ENCODE results near the gene EGR1. TPM values are rescaled to one million over a fixed set of nuclear protein-coding genes. Genes with fewer than 3 reads are reported as not detected.
A peak's percentile ranks its signal among the peaks of the same experiment; 100 is the strongest.

EGR1 gene
- polyA plus RNA-seq, 1 of the 3 experiments (the other 2 are of a cell fraction), result 48.0 TPM

GRCh38 chr5:138463419-138464007, 1.8 kb upstream of the EGR1 start:
- H2AFZ ChIP-seq (ENCODE audit: low read depth), result peak overlapping the region; percentile 89; the same call in 1 of the 2 replicates
- H3F3A ChIP-seq (replicated peaks; ENCODE audit: insufficient read depth), result peaks cover 16% of the 10 kb centered on the region
- H3K4me2 ChIP-seq, result peak overlapping the region; percentile 98
- H3K4me1 ChIP-seq (ENCODE audit: control insufficient read depth in 1 of 2, insufficient read depth in 2 of 2, low read depth in 1 of 2, low read length in 1 of 2), result peaks cover 9 to 19% of the 10 kb centered on the region in 2 experiments; a peak in 1 of 4 replicates
- POLR2A ChIA-PET, result interaction anchor here (1.8 to 3.2 kb wide), 4 partner anchors 14 to 80 kb away, joined by 12 to 22 read pairs (median 19); partner anchors contain the start of gene ETF1
- H4K20me1 ChIP-seq (ENCODE audit: insufficient read depth), result peaks cover 30% of the 10 kb centered on the region
- H3K9me3 ChIP-seq, result no peaks in the 10 kb centered on the region
- peaks cover 12% of the 10 kb centered on the region; the same call in 1 of the 2 replicates for H3K79me2 ChIP-seq (ENCODE audit: insufficient read depth)
- peak overlapping the region; percentile 96 to 99 for H3K27ac ChIP-seq (ENCODE audit: low read depth in 2 of 2, low read length in 1 of 2)
- peaks cover 0 to 13% of the 10 kb centered on the region in 2 experiments for H3K36me3 ChIP-seq (replicated peaks in 1 of 2; ENCODE audit: control insufficient read depth in 1 of 2, insufficient read depth in 2 of 2, low read length in 1 of 2)
- H3K9me2 ChIP-seq, result no peaks in the 10 kb centered on the region
- peak overlapping the region; percentile 97 for H3K9ac ChIP-seq
- TF ChIP-seq RXRA (IDR thresholded peaks at IDR 0.05; ENCODE audit: borderline replicate concordance, low read depth) (no peak), ELF1 (IDR thresholded peaks at IDR 0.05) (no peak), CHD2 (IDR thresholded peaks at IDR 0.05; ENCODE audit: low read length, partially characterized antibody) (peak; percentile 68), NFIC (IDR thresholded peaks at IDR 0.05; ENCODE audit: borderline replicate concordance) (no peak), EP300 (IDR thresholded peaks at IDR 0.05; ENCODE audit: borderline replicate concordance in 1 of 2, low read depth in 1 of 2, low read length in 1 of 2) (no peak), ZBTB33 (IDR thresholded peaks at IDR 0.05; ENCODE audit: borderline replicate concordance, low read depth) (no peak), USF1 (IDR thresholded peaks at IDR 0.05; ENCODE audit: borderline replicate concordance, low read depth) (no peak), EZH2phosphoT487 (IDR thresholded peaks at IDR 0.05; ENCODE audit: borderline replicate concordance, low read depth) (no peak)
- no peaks in the 10 kb centered on the region for H3K27me3 ChIP-seq (ENCODE audit: insufficient read depth)
- 40% methylated on average over 17 of the region's 21 CpGs for WGBS (ENCODE audit: low lambda C conversion rate)
- H3K4me3 ChIP-seq (ENCODE audit: low read depth in 2 of 2, low read length in 1 of 2), result peak overlapping the region; percentile 81 to 83
- peak; percentile 56 for DNase-seq
- CTCF ChIA-PET, result interaction anchor here (0.6 to 11.7 kb wide), 14 partner anchors 8 to 442 kb away, joined by 3 to 196 read pairs (median 6); partner anchors contain the start of gene KDM3B

- Histone ChIP-seq H3K79me2 (ENCODE audit: insufficient read depth) (peaks cover 12% of the 10 kb centered on the region; the same call in 1 of the 2 replicates), H2AFZ (ENCODE audit: low read depth) (peak overlapping the region; percentile 89; the same call in 1 of the 2 replicates), H3F3A (replicated peaks; ENCODE audit: insufficient read depth) (peaks cover 21% of the 10 kb centered on the region), H3K4me2 (peak overlapping the region; percentile 98), H4K20me1 (ENCODE audit: insufficient read depth) (peaks cover 34% of the 10 kb centered on the region), H3K27me3 (ENCODE audit: insufficient read depth) (no peaks in the 10 kb centered on the region), H3K36me3 (replicated peaks in 1 of 2; ENCODE audit: control insufficient read depth in 1 of 2, insufficient read depth in 2 of 2, low read length in 1 of 2) (peaks cover 0 to 13% of the 10 kb centered on the region in 2 experiments), H3K4me1 (ENCODE audit: control insufficient read depth in 1 of 2, insufficient read depth in 2 of 2, low read depth in 1 of 2, low read length in 1 of 2) (peaks cover 9 to 19% of the 10 kb centered on the region in 2 experiments; a peak in 1 of 4 replicates), H3K9me2 (no peaks in the 10 kb centered on the region), H3K27ac (ENCODE audit: low read depth in 2 of 2, low read length in 1 of 2) (peak overlapping the region; percentile 96 to 99), H3K9me3 (no peaks in the 10 kb centered on the region), H3K9ac (peak overlapping the region; percentile 97), H3K4me3 (ENCODE audit: low read depth in 2 of 2, low read length in 1 of 2) (peak overlapping the region; percentile 81 to 83)
- WGBS (ENCODE audit: low lambda C conversion rate), result no CpG with 5 or more reads among the region's 34 CpGs
- DNase-seq, result peak; percentile 95
- ChIA-PET CTCF (interaction anchor here (0.6 to 11.7 kb wide), 25 partner anchors 9 to 939 kb away, joined by 3 to 196 read pairs (median 5); partner anchors contain the start of genes ETF1, KDM3B and SPATA24), POLR2A (interaction anchor here (1.5 to 3.2 kb wide), 5 partner anchors 14 to 79 kb away, joined by 4 to 22 read pairs (median 16); partner anchors contain the start of gene ETF1)
- TF ChIP-seq RAD21 (IDR thresholded peaks at IDR 0.05; ENCODE audit: low read length), result peak; percentile 64
- peak; percentile 55 for TF ChIP-seq SMC3 (IDR thresholded peaks at IDR 0.05; ENCODE audit: low read depth, low read length)
- no peak for TF ChIP-seq ZBTB33 (IDR thresholded peaks at IDR 0.05; ENCODE audit: borderline replicate concordance, low read depth)
- peak; percentile 89 for TF ChIP-seq NFIC (IDR thresholded peaks at IDR 0.05; ENCODE audit: borderline replicate concordance)
- peak; percentile 79; the same call in 1 of the 2 replicates for TF ChIP-seq SIN3A (IDR thresholded peaks at IDR 0.05; ENCODE audit: borderline replicate concordance, low read depth, low read length)
- no peak; the same call in 1 of the 2 replicates for TF ChIP-seq ELF1 (IDR thresholded peaks at IDR 0.05)
- TF ChIP-seq USF2 (IDR thresholded peaks at IDR 0.05; ENCODE audit: borderline replicate concordance, low read depth, low read length), result no peak
- peak; percentile 60; the same call in 1 of the 2 replicates for TF ChIP-seq TAF1 (IDR thresholded peaks at IDR 0.05; ENCODE audit: borderline replicate concordance, low read depth, low read length)
- no peak for TF ChIP-seq FOXJ3 (CRISPR knock-in tag; IDR thresholded peaks at IDR 0.05)
- TF ChIP-seq TCF12 (IDR thresholded peaks at IDR 0.05), result no peak; the same call in 1 of the 2 replicates
- TF ChIP-seq NRF1 (IDR thresholded peaks at IDR 0.05; ENCODE audit: low read depth, low read length), result peak; percentile 60
- TF ChIP-seq GABPA (IDR thresholded peaks at IDR 0.05; ENCODE audit: low read depth), result peak; percentile 32; the same call in 1 of the 2 replicates
- no peak for TF ChIP-seq EZH2phosphoT487 (IDR thresholded peaks at IDR 0.05; ENCODE audit: borderline replicate concordance, low read depth)
Observed at GRCh38 chr5:138464008-138464387, 1.3 kb upstream of the EGR1 start.
